ENCODE measurements around the gene LDB2.

LDB2 gene

DNA sequence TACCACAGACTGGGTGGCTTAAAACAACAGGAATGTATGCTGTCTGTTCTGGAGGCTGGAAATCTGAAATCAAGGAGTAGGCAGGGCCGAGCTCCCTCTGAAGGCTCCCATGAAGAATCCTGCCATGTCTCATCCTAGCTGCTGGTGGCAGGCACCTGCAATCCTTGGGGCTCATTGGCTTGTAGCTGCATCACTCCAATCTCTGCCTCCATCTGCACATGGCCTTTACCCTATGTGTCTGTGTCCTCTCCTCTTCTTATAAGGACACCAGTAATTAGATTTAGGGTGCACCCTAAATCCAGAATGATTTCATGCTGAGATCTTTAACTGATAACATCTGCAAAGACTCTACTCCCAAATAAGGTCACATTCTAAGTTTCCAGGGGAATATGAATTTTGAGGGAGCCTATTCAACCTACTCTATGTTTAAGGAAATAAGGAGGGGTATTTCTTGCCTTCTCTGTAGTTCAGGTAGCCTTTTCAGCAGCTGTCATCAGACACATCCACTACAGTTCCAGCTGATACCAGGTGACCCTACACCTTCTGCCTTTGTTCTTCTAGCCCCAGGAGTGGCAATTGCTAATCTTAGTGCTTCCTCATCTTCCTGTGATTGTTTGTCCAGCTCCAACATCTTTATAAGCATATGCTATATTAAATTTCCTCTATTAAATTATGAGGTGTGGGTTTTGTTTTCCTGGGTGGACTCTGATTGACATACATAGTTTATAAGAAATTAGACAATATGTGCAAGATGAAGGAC is 377.1 kb downstream of the LDB2 start:
- ChIA-PET POLR2A (ENCODE audit: low non-redundant PET) (no interaction called here), CTCF (no interaction called here)
- H3K27ac ChIP-seq: no peak overlapping the region
- TF ChIP-seq, protein P1, sequence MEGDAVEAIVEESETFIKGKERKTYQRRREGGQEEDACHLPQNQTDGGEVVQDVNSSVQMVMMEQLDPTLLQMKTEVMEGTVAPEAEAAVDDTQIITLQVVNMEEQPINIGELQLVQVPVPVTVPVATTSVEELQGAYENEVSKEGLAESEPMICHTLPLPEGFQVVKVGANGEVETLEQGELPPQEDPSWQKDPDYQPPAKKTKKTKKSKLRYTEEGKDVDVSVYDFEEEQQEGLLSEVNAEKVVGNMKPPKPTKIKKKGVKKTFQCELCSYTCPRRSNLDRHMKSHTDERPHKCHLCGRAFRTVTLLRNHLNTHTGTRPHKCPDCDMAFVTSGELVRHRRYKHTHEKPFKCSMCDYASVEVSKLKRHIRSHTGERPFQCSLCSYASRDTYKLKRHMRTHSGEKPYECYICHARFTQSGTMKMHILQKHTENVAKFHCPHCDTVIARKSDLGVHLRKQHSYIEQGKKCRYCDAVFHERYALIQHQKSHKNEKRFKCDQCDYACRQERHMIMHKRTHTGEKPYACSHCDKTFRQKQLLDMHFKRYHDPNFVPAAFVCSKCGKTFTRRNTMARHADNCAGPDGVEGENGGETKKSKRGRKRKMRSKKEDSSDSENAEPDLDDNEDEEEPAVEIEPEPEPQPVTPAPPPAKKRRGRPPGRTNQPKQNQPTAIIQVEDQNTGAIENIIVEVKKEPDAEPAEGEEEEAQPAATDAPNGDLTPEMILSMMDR (conservative IDR thresholded peaks at IDR 0.05; ENCODE audit: low read depth): no peak
- DNase-seq (ENCODE audit: low spot score): no peak

DNA sequence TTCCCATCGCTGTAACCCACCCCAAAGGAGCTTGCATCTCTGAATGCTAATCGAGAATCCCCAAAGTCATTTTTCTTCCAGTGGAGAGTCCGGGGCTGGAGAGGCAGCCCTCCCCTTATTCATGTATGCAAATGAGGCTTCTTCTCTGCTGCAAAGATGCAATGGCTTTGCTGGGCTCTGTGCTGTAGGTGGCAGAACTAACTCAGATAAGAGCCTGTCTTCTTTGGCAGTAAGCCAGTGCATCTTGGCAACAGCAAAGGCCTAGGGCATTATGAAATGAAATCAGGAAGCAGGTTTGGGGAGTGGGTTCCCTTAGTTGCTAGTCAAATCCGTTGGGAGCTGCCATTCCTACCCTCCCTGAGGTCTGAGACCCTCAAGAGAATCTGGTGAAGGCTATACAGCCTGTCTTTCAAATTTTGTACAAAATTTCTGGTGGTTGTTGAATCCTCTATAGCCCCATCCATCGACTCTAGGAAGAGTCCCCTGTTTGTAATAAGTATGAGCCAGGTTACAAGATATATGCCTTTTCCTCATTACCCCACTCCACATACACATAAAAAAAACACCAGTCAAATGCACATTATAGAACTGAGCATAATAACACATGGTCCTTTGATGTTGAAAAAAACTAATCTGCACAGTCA is 381.5 kb downstream of the LDB2 start:
- CTCF ChIA-PET: interaction anchor here (0.7 to 0.8 kb wide), 2 partner anchors 10 to 400 kb away, joined by 3 to 4 read pairs; no protein-coding TSS in a partner anchor
- DNase-seq (ENCODE audit: low spot score): no peak
- no peak overlapping the region for H3K27ac ChIP-seq

DNA sequence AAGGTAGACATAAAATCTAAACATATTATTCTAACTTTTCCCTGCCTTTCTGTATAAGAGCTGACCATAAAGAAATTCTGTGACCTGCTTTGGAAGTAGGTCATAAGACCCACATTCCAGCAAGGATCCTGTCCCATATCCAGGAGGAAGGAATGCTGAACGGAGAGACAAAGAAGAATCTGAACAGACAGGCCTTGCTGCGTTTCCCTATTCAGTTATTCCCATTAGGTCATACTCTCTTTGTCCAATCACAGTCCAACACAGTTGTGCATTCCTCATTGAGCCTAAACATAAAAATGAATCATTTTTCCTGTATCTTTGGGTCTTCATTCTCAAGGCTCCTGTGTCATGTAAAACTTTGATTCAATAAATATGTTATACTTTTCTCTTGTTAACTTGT is 384.6 kb downstream of the LDB2 start:
- TF ChIP-seq, protein P1 (conservative IDR thresholded peaks at IDR 0.05; ENCODE audit: low read depth): no peak
- no peak overlapping the region for H3K27ac ChIP-seq
- ChIA-PET POLR2A (ENCODE audit: low non-redundant PET) (no interaction called here), CTCF (no interaction called here)
- no peak for DNase-seq (ENCODE audit: low spot score)

More for the DNA sequence above, 381.5 kb downstream of the LDB2 start:
- POLR2A ChIA-PET (ENCODE audit: low non-redundant PET): no interaction called here
- TF ChIP-seq, protein P1 (conservative IDR thresholded peaks at IDR 0.05; ENCODE audit: low read depth): no peak; the same call in 1 of the 2 replicates

DNA sequence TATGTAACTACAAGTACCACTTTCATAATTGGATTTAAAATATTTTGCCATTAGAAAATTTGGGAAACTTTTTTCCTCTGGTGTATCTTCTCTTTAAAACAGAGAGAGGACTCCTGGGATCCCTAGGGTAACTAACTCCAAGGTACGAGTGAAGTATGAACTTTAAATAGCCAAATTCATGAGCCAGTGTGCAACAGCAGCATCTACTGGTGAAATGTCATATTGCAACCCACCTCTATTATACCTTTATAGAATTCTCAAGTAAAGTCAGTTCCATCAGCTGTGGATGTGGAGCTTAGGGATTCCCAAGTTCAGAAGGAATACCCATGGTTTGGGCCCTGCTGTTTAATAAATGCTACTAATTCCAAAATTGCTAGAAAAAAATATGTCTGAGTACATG is 389.5 kb downstream of the LDB2 start:
- CTCF ChIA-PET: interaction anchor here (0.7 kb wide), 1 partner anchor 317 kb away, joined by 4 read pairs; no protein-coding TSS in a partner anchor
- no peak overlapping the region for H3K27ac ChIP-seq
- TF ChIP-seq, protein P1 (conservative IDR thresholded peaks at IDR 0.05; ENCODE audit: low read depth): no peak
- no peak for DNase-seq (ENCODE audit: low spot score)
- POLR2A ChIA-PET (ENCODE audit: low non-redundant PET): no interaction called here

DNA sequence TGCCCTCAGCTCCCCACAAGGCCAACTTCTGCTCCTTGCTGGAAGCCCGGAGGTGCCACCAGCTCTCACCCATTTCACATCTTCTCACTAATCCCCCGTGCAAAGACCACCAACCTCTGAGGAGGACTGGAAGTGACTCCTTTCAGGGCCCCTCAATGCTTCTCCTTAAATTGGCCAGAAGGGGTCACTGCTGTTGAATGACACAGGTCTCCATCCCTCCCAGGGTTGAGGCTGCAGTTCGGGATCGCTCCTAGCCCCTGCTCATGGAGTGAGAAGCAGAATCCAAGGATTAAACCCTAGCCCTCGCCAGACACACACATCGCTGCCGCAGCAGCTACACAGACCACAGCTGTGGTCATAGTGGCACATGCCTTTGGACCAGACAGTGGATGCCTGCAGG is 392.7 kb downstream of the LDB2 start:
- H3K27ac ChIP-seq: no peak overlapping the region
- ChIA-PET POLR2A (ENCODE audit: low non-redundant PET) (no interaction called here), CTCF (no interaction called here)
- TF ChIP-seq, protein P1 (conservative IDR thresholded peaks at IDR 0.05; ENCODE audit: low read depth): no peak
- DNase-seq (ENCODE audit: low spot score): no peak

DNA sequence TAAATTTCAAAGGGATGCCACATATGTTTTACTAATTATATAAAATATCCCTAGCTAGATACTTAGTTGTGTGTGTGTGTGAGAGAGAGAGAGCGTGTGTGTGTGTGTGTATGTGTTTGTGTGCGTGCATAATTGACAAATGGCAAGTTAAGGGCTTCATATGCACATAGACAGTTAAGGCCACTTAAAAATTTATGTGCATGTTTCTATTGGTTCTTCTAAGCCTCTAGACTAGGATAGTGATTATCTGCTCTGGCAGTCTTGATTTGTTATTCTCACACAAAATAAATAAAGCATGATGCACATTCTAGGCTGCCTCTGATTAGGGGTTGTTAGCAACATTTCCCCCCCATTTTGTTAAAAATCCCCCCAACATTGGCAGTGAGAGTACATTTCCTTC is 393.2 kb downstream of the LDB2 start:
- ChIA-PET POLR2A (ENCODE audit: low non-redundant PET) (no interaction called here), CTCF (interaction anchor here (0.6 kb wide), 1 partner anchor 255 kb away, joined by 4 read pairs; no protein-coding TSS in a partner anchor)
- H3K27ac ChIP-seq: no peak overlapping the region
- no peak for DNase-seq (ENCODE audit: low spot score)
- TF ChIP-seq, protein P1 (conservative IDR thresholded peaks at IDR 0.05; ENCODE audit: low read depth): no peak
